NT2/D1 (cell line): ENCODE data around the gene KDM1B.
"Not testable (repeated sequence)": the region's sequence is repeated elsewhere in the genome, so short reads cannot be mapped to it uniquely, and the experiment has no call there.

Experiments used
- YY1 ChIP-seq: IDR thresholded peaks from 2 replicates; pipeline ENCODE4 v1.6.1; 2011; ENCODE audit not compliant: insufficient read length, insufficient read depth
- ZNF274 ChIP-seq: IDR thresholded peaks from 2 replicates; pipeline ENCODE4 v1.6.1; 2011; ENCODE audit warnings: mild to moderate bottlenecking, low read depth, low read length

DNA sequence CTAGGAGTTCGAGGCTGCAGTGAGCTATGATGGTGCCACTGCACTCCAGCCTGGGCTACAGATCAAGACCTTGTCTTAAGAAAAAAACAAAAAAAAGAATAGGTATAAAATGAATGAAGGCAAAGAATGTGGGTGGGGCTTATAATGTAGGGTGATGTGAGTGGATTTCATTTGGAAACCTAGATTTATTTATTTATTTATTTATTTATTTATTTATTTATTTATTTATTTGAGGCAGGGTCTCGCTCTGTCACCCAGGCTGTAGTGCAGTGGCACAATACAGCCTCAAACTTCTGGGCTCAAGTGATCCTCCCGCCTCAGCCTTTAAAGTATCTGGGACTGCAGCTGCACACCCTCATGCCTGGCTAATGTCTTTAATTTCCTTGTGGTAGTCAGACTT lies 3.8 kb upstream of the KDM1B start:
- not testable (repeated sequence) for TF ChIP-seq ZNF274, YY1
